GM20431 (cell line): Measurements from ENCODE around the gene PAK5.
"Not testable (repeated sequence)": the region's sequence is repeated elsewhere in the genome, so short reads cannot be mapped to it uniquely, and the experiment has no call there.

ENCODE experiments used
- in situ Hi-C: fragments of 300-500 bp; cut with MseI, MboI; formaldehyde crosslinking; loops from one replicate; pipeline ENCODE4 v1.15.0; 2020; ENCODE audit warnings: low sequenced_read_pairs; ENCODE audit not compliant: unreplicated experiment

Gene PAK5

GRCh38 chr20:9689041-9689440 lies 149.8 kb downstream of the PAK5 start:
- in situ Hi-C loops, result no loop called here

DNA sequence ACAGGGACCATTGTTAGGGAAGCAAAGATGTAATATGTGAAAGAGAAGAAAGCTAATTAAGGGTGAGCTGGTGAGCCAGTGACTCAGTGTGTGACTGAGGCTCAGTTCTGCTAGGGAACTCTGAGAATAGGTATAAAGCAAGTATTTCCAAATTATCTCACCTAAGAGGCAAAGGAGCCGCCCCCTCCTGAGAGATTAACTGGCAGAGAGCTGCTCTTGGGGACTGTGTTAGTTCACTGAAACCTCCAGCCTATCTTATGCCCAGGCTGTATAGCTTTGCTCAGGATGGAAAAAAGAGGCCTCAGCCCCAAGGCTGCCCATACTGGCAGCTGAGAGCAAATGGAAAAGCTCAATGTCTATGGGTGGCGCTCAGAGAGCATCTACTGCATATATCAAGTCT lies 152.0 kb downstream of the PAK5 start:
- in situ Hi-C loops, result no loop called here

DNA sequence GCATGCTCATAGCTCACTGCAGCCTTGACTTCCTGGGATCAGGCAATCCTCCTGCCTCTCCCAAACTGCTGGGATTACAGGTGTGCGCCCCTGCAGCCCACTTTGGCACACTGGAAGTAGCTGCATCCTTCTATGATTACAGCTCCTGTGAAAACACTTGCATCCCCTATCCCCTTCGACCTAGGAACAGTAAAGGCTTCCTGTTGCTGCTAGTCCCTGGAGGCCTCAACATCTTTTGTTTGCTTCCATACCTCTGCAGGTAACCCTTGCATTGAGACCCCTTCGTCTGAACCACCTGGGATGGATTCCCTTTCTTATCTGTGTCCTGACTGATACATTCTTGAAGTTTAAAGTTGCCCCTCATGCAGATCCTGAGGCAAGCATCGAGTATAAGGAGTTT lies 152.4 kb downstream of the PAK5 start:
- in situ Hi-C loops, result no loop called here

DNA sequence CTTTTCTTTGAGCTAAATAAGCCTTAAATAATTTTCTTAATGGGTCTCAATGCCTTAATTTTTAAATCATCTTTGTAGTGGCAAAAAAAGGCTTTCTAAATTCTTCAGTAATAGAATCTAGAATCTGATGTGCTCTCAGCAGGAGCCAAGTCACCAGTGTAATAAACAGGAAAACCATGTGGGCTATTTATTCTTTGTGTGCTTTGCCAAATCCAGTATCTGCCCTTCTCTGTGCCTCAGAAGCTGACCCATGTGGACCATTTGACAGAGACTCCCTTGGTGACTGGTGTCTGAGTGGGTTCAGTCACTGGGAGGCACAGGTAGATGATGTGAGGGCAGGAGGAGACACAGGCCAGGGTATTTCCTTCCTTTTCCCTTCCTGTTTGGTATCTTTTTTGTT lies 152.9 kb downstream of the PAK5 start:
- in situ Hi-C loops, result no loop called here

- in situ Hi-C loops, result no loop called here
Measured at GRCh38 chr20:9685011-9685410, 153.9 kb downstream of the PAK5 start.

DNA sequence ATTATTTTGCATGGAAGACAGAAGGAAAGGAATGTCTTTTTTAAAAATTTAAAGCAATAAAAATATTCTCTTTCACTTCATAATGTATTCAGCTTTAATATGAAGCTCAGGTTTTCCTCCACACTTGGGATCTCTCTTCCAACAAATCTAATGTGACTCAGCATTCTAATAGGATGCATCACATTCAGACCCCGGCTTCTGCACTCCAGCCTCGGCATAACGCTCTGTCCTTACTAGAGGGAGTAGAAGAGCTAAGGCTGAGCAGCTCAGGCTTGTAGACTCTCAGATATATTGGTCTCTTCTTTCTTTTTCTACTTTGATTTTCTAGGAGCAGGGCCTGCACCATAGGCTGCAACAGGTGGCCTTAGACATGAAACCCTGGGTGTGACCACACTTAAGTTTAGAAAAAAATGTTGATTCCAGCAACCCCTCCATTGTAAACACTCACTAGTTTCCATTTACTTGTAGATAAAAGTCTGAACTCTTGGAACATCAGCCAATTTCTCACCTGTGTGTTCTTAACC lies 161.7 kb downstream of the PAK5 start:
- in situ Hi-C loops, result no loop called here

DNA sequence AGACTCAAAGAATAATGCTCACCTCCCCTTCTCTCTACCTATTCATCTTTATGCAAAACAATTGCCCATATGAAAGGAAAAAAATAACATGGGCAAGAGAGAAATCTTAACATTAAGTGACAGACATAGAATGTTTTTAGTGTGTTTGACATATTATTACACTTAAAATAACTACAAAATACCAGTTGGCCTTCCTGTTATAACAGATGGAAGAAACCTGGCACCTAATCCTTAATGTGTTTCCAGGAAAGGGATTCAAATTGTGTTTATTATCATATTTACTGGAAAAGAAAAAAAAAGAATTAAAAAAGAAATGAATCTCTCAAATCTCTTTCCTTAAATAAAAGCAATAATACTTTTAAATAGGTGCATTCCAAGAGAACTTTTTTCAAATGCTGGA lies 165.9 kb downstream of the PAK5 start:
- in situ Hi-C loops, result no loop called here

GRCh38 chr20:9672027-9672426 lies 166.8 kb downstream of the PAK5 start:
- in situ Hi-C loops, result no loop called here

GRCh38 chr20:9668381-9668780 lies 170.5 kb downstream of the PAK5 start:
- in situ Hi-C loops, result no loop called here

DNA sequence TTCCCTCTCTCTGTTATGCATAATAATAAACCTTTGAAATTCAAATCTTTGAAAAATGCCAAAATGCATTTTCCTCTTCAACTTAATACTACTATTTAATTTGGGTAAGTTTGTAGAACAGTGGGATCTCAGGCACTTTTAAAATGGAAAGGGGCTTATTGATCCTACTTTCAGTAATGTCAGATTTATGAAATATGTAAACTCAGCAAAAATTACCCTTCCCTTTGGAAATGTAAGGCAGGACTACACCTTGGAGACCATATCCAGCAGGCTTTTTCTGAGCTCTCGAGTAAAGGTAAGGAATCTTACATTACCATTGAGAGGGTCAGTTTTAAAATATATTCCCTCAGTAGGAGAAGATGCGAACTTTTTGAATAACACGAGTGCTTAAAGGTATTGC lies 175.5 kb downstream of the PAK5 start:
- in situ Hi-C loops, result no loop called here

GRCh38 chr20:9660236-9660868 lies 178.5 kb downstream of the PAK5 start:
- in situ Hi-C loops, result no loop called here

GRCh38 chr20:9647741-9648140 lies 191.1 kb downstream of the PAK5 start:
- in situ Hi-C loops, result no loop called here

- in situ Hi-C loops, result no loop called here
Measured at GRCh38 chr20:9646375-9646774, 192.5 kb downstream of the PAK5 start.

DNA sequence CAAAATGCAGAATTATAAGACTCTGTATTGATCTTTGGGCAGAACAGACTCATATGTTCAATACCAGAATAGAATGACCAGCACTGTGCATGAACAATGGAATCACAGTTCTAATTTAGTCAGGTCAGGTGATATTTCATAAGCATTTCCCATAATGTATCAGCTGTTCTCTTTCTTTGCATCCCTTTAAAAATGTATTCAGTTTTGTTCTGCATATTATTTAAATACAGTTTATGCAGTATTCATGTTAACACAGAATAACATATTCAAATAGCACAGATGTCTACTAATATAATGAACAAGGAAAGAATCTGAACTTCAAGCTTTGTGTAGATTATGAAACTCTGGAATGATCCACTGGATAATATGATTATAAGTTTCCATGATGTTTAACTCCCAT lies 196.0 kb downstream of the PAK5 start:
- in situ Hi-C loops, result no loop called here

GRCh38 chr20:9641499-9642000 lies 197.3 kb downstream of the PAK5 start:
- in situ Hi-C loops, result not testable (repeated sequence)

DNA sequence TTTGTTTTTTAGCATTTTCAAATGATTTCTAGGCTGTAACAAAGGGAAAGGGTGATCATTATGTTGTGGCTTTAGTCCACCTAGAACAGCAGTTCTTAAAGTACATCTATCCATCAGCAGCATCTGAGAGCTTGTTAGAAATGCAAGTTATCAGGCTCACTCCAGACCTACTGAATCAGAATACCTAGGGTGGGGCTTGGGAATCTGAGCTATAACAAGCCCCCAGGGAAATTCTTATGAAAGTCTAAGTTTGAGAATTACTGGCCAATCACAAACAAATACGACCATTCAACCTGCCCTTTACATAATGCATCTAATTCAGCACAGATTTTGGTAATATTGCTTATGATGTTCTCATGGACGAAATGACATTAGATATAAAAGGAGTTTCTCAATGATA lies 201.0 kb downstream of the PAK5 start:
- in situ Hi-C loops, result no loop called here

- in situ Hi-C loops, result no loop called here
Measured at GRCh38 chr20:9635750-9636149, 203.1 kb downstream of the PAK5 start.

DNA sequence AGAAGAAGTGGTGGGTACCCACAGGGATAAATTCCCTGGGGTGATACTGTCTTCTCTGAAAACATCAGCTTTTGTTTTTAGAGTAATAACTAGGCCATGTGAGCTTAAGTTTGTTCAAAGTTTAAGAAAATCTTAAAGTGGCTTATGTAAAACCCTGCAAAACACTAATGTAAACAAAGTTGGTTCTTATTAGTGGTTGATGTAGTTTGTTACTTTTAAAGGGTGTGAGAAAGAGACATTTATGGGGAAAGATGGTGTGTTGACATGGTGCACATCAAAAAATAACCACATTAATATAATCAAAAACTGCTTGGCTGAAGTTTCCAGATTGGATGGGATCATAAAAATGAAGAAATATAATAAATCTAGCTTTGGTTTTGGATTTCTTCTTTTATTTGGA lies 204.5 kb downstream of the PAK5 start:
- in situ Hi-C loops, result no loop called here

DNA sequence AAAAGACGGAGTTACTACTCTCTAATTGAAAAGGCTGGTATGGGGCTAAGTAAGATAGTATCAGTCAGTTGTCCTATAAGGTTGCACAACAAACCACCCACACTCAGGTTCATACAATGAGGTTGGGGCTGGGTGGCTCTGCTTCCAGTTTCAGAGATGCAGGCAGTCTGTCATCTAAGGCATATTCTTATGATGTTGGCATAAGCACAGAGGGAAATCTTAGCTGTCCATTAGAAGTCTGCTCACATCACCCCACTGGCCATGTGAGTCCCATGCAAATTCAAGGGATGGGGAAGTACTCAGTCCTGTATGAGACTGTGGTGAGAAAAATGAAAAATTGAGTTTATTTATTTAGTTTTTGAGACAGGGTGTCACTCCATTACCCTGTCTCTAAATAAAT lies 205.9 kb downstream of the PAK5 start:
- in situ Hi-C loops, result no loop called here

- in situ Hi-C loops, result no loop called here
Measured at GRCh38 chr20:9632265-9632664, 206.6 kb downstream of the PAK5 start.

DNA sequence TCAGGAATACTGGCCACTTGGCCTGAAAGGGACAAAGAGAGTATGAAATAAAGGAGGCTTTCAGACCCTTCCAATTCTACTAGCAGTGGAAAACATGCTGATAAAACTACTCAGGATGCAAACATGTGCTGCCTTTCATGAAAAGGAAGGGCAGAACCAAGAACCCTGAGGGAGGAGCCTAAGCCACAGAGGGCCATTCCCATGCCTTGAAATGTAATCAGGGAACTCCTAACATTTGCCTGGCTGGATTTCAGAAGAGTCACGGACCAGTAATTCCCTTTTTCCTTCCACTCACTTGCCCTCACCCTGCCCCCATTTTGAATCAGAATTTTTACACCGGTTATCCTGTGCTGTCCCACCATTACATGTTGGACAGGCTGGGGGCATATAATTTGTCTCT lies 208.3 kb downstream of the PAK5 start:
- in situ Hi-C loops, result no loop called here

DNA sequence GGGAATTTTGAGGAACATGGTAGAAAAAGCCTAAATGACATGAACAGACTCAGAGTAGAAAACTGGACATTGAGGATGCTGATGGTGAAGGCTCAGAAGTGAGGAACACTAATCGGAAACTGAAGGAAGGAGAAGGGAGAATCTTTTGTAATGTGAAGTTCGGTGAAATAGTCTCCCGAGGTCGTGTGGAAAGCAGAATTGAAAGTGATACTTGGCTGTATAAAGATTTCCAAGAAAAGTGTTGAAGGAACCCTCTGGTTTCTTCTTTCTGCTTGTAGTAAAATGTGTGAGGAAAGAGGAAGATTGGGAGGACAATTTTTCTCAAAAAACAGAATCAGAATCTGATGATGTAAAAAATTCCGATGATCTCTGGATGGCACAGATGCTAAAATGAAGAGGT lies 209.0 kb downstream of the PAK5 start:
- in situ Hi-C loops, result no loop called here
